ENCODE measurements around the gene PXDN.

DNA sequence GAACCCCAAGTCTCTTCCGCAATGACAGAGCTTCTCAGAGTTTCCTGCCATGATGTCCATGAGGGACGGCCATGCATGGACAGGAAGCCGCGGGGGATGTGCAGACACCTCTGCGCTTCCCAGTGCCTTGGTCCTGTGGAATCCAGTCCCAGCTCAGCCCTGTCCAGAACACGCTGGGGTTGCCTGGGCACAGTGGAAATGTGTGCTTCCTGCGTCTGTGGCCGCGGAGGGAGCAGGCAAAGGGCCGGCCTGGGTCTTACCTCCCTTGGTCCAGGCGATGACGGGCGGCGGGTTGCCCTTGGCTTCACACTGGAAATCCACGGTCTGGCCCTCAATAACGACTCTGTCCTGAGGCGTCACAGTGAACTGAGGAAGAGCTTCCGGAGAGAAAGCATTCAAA, 79.6 kb downstream of the PXDN start:
- TF ChIP-seq, protein P1, sequence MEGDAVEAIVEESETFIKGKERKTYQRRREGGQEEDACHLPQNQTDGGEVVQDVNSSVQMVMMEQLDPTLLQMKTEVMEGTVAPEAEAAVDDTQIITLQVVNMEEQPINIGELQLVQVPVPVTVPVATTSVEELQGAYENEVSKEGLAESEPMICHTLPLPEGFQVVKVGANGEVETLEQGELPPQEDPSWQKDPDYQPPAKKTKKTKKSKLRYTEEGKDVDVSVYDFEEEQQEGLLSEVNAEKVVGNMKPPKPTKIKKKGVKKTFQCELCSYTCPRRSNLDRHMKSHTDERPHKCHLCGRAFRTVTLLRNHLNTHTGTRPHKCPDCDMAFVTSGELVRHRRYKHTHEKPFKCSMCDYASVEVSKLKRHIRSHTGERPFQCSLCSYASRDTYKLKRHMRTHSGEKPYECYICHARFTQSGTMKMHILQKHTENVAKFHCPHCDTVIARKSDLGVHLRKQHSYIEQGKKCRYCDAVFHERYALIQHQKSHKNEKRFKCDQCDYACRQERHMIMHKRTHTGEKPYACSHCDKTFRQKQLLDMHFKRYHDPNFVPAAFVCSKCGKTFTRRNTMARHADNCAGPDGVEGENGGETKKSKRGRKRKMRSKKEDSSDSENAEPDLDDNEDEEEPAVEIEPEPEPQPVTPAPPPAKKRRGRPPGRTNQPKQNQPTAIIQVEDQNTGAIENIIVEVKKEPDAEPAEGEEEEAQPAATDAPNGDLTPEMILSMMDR (IDR thresholded peaks at IDR 0.05; ENCODE audit: borderline replicate concordance, extremely low read depth, low read length, poor library complexity, severe bottlenecking), result no peak
- no peak for TF ChIP-seq EZH2 (IDR thresholded peaks at IDR 0.05; ENCODE audit: borderline replicate concordance, low read depth, low read length, severe bottlenecking)
